C4-2B (cell line): ENCODE results near the gene LHFPL6.

Experiments
- H3K27ac ChIP-seq: fragments of 450-650 bp; 2 replicates; pipeline ENCODE4 v1.5.1; 2017
- CTCF ChIP-seq: fragments of 450-650 bp; conservative IDR thresholded peaks from 2 replicates; pipeline ENCODE4 v1.5.1; 2017; ENCODE audit warnings: mild to moderate bottlenecking
- ZFX ChIP-seq: fragments of 450-650 bp; IDR thresholded peaks from 2 replicates; pipeline ENCODE4 v1.6.1; 2017

Gene LHFPL6

GRCh38 chr13:39298951-39299350 lies 304.0 kb downstream of the LHFPL6 start:
- no peak overlapping the region for H3K27ac ChIP-seq
- TF ChIP-seq CTCF (no peak), ZFX (no peak)

GRCh38 chr13:39297664-39298171 lies 305.3 kb downstream of the LHFPL6 start:
- no peak overlapping the region for H3K27ac ChIP-seq
- TF ChIP-seq ZFX (no peak), CTCF (no peak)

GRCh38 chr13:39297023-39297422 lies 306.0 kb downstream of the LHFPL6 start:
- TF ChIP-seq ZFX (no peak), CTCF (no peak)
- H3K27ac ChIP-seq: no peak overlapping the region

- H3K27ac ChIP-seq: no peak overlapping the region
- TF ChIP-seq CTCF: no peak
These were observed 306.8 kb downstream of the LHFPL6 start for GRCh38 chr13:39296193-39296592.
